ENCODE data around the gene G6PC2.
"Not testable (repeated sequence)": the region's sequence is repeated elsewhere in the genome, so short reads cannot be mapped to it uniquely, and the experiment has no call there.

G6PC2 gene, protein sequence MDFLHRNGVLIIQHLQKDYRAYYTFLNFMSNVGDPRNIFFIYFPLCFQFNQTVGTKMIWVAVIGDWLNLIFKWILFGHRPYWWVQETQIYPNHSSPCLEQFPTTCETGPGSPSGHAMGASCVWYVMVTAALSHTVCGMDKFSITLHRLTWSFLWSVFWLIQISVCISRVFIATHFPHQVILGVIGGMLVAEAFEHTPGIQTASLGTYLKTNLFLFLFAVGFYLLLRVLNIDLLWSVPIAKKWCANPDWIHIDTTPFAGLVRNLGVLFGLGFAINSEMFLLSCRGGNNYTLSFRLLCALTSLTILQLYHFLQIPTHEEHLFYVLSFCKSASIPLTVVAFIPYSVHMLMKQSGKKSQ

DNA sequence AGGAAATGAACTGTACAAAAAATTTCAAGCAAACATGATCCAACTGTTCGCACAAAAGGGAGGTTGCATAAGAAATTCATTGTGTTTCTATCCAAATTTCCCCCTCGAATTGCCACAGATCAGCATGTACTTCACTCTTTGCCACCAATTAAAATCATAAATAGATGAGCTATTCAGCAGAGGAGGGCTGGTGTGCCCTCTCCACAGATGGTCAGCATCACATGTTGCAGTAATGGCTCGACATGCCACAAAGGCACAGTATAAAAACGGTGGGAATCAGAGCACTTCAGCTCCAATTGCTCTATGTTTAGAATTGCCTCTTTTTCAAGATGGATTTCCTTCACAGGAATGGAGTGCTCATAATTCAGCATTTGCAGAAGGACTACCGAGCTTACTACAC lies at the start of gene G6PC2:
Gene G6PC2, plus strand, starts transcription at position 289 of the 400 bp plus-strand sequence. Its CDS starts 41 bp downstream, at position 330.
- no peak for DNase-seq (ENCODE audit: low read depth, low spot score)

DNA sequence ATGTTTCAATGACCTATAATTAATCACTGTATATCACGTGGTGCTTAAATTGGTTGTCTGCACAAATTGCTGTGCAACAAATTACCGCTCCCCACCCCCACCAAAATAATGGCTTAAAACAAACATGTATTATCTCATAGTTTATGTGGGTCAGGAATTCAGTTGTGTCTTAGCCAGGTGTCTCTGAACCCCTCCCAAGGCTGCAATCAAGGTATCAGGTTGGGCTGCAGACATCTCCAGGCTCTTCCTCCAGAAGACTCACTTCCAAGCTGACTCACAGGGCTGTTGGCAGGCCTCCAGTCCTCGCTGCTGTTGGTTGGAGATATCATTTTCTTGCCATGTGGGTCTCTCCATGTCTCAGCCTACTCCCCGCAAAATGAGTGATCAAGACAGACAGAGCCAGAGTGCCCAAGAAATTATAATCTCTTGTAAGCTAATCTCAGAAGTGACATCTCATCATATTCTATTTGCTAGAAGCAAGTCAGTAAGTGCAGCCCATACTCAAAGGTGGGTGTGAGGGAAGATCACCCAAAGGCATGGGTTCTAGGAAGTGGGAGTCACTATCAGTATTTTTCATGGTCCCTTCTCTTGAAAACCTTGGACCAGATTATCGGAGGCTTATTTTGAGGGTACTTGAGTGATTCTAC lies 49.3 kb upstream of the G6PC2 start:
- DNase-seq (ENCODE audit: low read depth, low spot score) = peak; percentile 57
- no peak overlapping the region for H3K27ac ChIP-seq

More for the DNA sequence above, at the start of gene G6PC2:
- no peak within 1 kb of the TSS for H3K27ac ChIP-seq

DNA sequence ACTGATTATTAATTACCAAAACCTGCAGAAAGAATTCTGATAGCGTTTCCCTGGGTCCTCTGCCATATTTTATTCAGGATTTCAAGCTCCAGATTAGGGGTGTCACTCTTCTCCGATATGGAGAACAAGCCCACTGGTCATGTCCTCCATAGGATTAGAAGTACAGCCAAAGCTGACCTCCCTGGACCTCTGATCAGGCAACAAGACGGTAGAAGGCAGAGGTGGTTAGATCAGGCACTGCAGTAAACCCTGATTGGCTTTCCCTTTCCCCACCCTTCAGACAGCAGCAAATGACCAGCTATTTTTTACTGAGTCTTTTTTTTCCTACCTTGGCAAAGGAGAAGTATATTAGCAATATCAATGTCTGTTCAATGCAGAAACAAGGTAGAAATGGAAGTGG lies 48.6 kb upstream of the G6PC2 start:
- no peak overlapping the region for H3K27ac ChIP-seq
- no peak for DNase-seq (ENCODE audit: low read depth, low spot score)

DNA sequence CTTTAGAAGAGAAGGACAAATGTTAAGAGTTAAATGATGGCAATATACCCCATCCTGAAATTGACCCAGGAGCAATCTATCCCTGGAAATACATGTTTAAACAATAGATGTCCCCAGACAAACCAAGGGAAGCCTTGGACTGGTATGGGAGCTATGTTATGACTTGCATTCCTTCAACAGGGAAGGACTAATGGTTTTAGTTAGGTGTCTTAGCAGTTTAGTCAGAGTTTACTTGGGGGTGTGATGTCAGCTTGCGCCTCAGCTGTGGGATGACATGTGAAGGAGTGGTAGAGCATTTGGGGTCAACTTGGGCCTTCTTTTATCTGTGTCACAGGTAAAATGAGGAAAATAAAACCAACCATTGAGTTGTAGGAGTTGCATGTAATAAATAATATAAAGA lies 47.6 kb upstream of the G6PC2 start:
- no peak overlapping the region for H3K27ac ChIP-seq
- DNase-seq (ENCODE audit: low read depth, low spot score) = peak; percentile 16

DNA sequence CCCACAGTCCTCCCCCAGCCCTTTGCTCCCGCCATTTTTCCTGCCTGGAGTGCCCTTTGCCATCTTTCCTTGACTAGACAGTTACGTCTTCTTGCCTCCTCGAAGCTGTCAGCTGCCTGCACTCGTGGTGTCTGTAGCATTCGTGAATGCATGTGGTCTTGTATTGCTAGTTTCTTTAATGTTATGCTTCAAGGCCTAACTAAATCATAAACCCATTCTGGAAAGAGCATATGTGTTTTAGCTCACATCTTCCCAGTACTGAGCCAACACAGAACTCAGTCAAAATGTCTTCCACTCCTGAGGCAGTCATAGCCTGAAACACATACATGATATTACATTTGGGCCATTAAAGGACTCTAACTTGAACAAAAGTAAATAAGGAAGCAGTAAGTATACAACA lies 46.4 kb upstream of the G6PC2 start:
- H3K27ac ChIP-seq = no peak overlapping the region
- no peak for DNase-seq (ENCODE audit: low read depth, low spot score)

DNA sequence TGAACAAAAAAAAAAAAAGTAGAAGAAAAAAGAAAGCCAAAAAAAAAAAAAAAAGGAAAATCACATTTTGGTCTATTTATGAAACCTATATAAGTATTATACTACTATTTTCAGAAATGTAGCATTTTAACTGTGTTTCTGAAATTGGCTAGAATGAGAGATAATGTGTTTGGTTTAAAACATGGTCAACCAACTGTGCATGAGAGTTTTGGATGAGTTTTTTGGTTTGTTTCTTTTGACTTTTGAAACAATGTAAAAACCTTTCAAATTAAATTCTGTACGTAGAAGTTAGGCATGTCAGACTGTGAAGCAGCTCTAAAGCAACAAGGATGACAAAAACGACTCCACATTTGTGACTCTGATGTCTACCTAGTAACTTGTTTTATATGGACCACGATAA lies 45.5 kb upstream of the G6PC2 start:
- no peak overlapping the region for H3K27ac ChIP-seq
- no peak for DNase-seq (ENCODE audit: low read depth, low spot score)

DNA sequence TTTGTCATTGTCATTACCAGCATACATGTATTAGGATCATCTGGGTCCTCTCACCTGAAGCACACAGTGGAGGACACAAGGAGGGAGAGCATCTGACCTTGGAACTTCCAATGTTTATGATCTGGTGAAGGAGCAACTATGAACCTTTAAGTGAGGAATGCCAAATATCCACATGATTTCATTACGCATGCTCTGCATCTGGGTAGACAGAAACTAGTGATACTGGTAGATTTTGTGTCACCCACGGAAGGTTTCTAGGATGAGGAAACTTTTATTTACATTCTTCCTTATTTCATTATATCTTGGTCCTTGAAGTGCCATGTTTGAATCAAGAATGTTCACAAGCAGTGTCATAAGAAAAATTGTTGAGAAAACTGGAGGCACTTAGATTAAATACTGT lies 42.9 kb upstream of the G6PC2 start:
- no peak overlapping the region for H3K27ac ChIP-seq
- DNase-seq (ENCODE audit: low read depth, low spot score) = no peak

DNA sequence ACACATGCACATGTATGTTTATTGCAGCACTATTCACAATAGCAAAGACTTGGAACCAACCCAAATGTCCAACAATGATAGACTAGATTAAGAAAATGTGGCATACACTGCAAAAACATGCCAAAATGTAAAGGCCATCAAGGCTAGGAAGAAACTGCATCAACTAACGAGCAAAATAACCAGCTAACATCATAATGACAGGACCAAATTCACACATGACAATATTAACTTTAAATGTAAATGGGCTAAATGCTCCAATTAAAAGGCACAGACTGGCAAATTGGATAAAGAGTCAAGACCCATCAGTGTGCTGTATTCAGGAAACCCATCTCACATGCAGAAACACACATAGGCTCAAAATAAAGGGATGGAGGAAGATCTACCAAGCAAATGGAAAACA lies 33.9 kb upstream of the G6PC2 start:
- not testable (repeated sequence) for DNase-seq (ENCODE audit: low read depth, low spot score)

DNA sequence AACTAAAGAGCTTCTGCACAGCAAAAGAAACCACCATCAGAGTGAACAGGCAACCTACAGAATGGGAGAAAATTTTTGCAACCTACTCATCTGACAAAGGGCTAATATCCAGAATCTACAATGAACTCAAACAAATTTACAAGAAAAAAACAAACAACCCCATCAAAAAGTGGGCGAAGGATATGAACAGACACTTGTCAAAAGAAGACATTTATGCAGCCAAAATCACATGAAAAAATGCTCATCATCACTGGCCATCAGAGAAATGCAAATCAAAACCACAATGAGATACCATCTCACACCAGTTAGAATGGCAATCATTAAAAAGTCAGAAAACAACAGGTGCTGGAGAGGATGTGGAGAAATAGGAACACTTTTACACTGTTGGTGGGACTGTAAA lies 30.7 kb upstream of the G6PC2 start:
- not testable (repeated sequence) for H3K27ac ChIP-seq; DNase-seq (ENCODE audit: low read depth, low spot score)

More for the DNA sequence above, 33.9 kb upstream of the G6PC2 start:
- not testable (repeated sequence) for H3K27ac ChIP-seq

DNA sequence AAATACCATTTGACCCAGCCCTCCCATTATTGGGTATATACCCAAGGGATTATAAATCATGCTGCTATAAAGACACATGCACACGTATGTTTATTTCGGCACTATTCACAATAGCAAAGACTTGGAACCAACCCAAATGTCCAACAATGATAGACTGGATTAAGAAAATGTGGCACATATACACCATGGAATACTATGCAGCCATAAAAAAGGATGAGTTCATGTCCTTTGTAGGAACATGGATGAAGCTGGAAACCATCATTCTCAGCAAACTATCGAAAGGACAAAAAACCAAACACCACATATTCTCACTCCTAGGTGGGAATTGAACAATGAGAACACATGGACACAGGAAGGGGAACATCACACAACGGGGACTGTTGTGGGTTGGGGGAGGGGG lies 30.3 kb upstream of the G6PC2 start:
- not testable (repeated sequence) for DNase-seq (ENCODE audit: low read depth, low spot score); H3K27ac ChIP-seq

DNA sequence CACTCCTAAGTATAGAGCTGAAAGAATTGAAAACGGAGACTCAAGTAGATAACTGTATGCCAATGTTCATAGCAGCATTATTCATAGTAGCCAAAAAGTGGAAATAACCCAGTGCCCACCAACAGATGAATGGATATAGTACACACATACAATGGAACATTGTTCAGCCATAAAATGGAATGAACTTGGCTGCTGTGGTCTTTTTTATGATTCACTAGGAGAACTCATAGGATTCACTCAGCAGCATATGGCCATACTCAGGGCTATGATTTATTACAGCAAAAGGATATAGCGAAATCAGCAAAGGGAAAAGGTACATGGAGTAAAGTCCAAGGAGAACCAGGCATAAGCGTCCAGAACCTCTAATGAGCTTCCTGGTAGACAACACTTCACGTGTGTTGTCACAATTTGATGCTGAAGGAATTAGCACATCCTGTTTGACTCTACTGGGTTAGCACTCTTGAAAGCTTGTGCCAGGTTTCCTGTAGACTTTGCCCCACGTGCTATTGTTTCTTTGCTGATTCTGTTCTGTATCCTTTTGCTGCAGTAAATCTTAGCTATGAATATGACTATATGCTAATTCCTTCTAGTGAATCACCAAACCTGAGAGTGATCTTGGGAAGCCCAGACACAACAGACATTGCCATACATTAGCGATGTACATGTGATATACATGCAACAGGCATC lies 26.6 kb upstream of the G6PC2 start:
- H3K27ac ChIP-seq = no peak overlapping the region
- DNase-seq (ENCODE audit: low read depth, low spot score) = no peak

DNA sequence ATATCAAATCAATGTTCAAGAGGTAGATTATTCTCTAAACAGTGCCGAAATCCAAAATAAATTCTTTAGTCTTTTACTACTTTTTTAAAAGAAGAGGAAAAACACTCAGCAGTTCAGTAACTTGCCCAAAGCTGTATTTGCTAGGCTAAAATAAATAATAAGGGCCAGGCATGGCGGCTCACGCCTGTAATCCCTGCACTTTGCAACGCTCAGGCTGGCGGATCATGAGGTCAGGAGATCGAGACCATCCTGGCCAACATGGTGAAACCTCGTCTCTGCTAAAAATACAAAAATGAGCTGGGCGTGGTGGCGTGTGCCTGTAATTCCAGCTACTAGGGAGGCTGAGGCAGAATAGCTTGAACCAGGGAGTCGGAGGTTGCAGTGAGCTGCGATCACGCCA lies 18.9 kb upstream of the G6PC2 start:
- H3K27ac ChIP-seq; DNase-seq (ENCODE audit: low read depth, low spot score): not testable (repeated sequence)

DNA sequence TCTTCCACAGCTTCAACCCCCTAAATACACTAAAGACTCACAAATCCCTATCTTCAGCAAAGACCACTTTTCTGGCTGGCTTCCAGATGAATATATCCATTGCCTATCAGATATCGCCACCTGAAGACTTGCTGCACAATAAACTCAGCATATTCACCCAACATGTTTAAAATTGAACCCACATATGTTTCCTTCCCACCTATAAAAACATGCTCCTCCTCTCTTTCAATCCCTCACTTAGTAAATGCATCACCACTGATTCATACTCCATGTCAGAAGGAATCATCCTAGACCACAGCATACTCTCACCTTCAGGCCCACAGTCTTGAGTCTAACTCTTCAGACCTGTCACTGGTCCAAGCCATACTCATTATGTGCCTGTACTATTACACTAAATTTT lies 16.1 kb upstream of the G6PC2 start:
- DNase-seq (ENCODE audit: low read depth, low spot score) = peak; percentile 59
- no peak overlapping the region for H3K27ac ChIP-seq

DNA sequence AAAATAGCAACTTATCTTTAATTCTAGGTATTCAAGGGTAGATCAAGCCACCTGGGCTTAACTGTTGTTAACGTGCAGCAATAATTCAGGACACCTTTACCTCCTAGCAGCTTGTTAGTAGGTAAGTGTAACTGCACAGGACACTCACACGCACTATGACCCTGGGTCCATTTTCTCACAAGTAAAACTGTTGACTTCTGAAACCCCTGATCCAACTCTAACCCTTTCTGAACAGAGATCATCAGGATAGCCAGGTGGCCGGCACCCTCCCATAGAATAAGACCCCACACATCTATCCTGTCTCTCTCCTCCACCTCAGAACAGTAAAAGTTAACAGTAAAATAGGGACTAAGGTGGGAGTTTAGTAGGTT lies 11.5 kb upstream of the G6PC2 start:
- DNase-seq (ENCODE audit: low read depth, low spot score) = no peak

DNA sequence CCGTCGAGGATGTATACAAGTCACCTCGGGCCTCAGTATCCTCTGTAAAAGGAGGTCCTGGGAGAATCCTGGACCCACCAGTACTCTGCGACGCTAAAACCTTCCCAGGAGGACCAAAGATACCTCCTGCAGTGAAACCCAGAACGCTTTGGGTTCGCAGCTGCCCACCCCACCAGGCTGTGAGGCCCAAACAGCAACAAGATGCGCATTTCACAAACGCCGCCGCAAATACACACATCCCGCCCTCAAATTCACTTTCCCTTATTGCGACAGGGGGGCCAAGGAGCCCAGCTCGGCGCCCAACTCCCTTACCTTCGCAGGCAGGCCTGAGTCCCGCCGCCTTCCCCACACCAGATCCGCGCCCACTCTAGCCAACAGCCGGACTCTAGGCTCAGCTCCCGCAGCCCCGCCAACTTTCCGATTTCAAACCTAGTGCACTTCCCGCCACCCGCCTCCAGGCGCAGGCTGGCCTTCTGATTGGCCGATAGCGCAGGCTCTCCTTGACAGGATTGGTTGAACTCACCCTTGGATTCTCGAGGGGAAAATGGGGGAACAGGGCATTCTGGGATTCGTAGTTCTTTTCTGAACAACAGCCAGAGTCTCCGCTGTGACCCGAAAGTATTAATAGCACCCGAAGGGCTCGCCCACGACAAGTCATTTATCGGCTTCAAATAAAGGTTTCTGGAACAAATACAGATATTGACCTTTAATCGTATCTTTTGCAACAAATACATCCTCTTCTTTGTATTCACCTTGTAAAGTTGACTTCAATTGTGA lies 10.9 kb upstream of the G6PC2 start, which contains the start of gene SPC25:
Gene SPC25, minus strand, starts transcription at position 425 of the 777 bp plus-strand sequence. CDS start 911 bp downstream, outside the sequence.
- peak; percentile 29 for DNase-seq (ENCODE audit: low read depth, low spot score)
- H3K27ac ChIP-seq = no peak within 1 kb of the TSS

More for the DNA sequence above, 11.5 kb upstream of the G6PC2 start:
- no peak overlapping the region for H3K27ac ChIP-seq

DNA sequence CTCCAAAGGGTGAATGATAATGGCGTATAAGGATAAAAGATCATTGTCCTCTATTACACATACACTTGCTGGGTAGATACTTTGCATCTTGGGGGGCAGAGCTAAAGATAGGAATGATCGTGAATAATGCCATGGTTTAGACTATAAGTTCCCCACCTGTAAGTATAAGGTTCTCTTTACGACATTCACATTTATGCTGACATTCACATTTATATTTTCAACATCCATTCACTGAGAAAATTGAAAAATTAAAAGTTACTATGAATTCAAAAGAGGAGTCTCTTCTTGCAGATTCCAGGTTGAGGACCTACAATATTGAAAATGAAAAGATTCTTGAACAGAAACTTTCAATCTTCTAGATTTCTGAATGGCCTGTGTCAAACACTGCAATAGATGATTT lies 8.8 kb upstream of the G6PC2 start:
- no peak overlapping the region for H3K27ac ChIP-seq
- DNase-seq (ENCODE audit: low read depth, low spot score) = no peak

DNA sequence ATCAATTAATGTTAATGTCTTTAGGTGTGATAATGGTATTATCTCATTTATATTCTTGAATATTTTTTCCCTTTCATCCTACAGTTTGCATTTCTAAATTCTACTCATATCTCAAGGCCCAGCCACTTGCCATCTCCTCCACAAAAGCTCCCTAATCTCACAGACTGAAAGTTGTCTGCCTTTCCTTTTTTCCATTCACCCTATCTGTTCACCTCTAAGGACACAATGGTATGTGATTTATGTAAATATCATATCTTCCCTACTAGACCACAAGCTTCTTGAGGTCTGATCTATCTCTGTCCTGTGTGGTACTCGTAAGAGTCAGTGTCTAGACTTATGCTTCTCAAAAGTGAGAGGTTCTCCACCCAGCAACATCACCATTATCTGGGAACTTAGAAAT lies 7.0 kb upstream of the G6PC2 start:
- H3K27ac ChIP-seq = no peak overlapping the region
- DNase-seq (ENCODE audit: low read depth, low spot score) = no peak

DNA sequence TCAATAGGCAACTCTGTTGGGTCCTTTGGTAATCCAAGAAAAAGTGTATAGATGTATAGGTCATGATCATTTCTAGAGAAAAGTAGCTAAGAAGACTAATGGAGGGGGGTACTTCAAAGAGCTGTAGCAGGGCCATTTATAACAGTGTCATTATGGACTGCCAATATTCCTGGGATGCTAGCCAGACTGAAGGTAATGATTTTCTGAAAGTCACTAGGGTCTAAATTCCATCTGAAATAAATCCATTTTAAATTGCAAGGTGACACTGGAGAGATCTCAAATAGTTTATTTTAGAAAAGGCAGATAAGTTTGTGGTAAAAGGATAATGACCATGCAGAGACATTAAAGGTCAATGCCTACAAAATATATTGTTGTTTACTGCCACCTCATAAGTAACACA lies 6.4 kb upstream of the G6PC2 start:
- no peak overlapping the region for H3K27ac ChIP-seq
- DNase-seq (ENCODE audit: low read depth, low spot score) = no peak

DNA sequence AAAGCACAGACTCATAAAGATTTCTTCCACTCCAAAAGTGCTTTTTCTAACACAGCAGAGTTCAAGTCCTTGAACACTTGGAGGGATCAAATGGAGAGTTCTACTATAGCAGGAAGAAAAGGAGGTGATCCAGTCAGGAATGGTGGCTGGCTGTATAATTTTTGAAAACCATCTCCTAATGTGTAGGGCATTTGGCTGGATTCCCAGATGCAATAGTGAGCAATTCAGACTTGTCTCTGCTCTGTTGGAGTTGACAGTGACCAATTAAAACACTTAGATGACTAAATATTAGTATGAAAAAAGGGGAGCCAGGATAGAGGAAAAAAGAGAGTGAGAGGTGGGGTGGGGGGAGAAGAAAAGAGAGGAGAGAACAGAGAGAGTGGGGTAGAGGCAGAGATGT lies 5.3 kb upstream of the G6PC2 start:
- no peak for DNase-seq (ENCODE audit: low read depth, low spot score)
- no peak overlapping the region for H3K27ac ChIP-seq

DNA sequence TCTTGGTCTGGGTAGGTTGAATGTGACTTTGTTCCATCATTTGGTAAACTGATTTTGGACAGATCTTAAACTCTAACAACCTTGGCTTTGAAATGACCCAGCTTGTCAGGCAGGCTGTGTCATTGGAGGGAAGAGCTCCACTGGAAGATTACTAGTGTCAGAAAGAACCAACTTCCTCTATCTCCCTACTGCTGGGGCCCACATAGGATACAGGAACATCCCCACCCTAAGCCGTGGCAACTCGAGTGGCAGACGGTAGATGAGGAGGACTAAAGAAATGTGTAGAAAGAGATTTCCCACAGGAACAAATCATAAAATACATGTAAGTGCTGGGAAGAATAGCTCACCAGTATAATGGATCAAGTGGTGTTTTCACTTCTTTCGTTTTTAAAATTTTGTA lies 4.3 kb upstream of the G6PC2 start:
- no peak overlapping the region for H3K27ac ChIP-seq
- no peak for DNase-seq (ENCODE audit: low read depth, low spot score)

All from epithelial cell of prostate (primary cell).